LHCN-M2 (cell line): ENCODE results near the gene ADAM19. TPM values are rescaled to one million over a fixed set of nuclear protein-coding genes. Genes with fewer than 3 reads are reported as not detected.

Experiments used
- DNase-seq: peaks from one replicate; pipeline ENCODE4 v3.0.0-alpha.2; 2012; ENCODE audit warnings: low read depth
- total RNA-seq: library from RNA; depleted of rRNA; stranded (reverse); fragments of >200 nt; gene quantifications from 2 replicates; pipeline ENCODE4 v1.2.3, GENCODE V29; 2014

The ADAM19 gene
- total RNA-seq, 1 experiment from 2014 or later, result 89.1 TPM

DNA sequence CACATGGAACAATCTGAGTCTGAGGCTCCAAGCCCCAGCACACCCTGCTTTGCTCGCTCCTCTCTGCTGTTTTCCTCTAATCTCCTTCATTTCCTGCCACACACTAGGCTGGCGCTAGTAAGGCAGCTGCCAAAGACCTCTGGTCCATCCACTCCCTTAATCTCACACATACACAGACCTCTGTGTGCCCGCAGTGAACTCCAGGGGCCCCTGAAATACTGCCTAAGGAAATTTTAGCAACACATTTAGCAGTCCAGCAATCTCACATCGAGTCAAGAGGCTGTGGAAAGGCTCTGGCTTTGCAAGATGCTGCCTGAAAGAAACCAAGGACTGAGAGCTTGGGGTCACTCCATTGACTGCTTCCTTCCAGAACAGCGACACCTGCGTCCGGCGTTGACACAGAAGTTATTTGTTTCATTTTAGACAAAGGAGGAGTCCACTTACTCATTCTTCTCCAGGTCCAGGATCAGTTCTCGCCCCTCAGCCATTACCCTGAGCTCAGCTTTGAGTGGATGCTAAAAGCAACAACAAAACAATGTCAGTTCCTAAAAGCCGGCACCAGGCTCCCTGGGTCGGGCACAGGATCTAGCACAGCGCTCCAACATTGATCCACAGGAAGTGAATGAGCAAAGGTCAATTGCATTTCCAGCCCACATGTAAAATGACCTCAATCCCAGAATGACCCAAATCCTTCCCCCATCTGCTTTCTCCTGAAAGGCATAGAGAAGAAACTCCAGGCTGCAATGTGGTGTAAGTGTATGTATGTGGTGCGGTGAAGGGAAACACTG lies 11.5 kb downstream of the ADAM19 start:
- peak; percentile 58 for DNase-seq

DNA sequence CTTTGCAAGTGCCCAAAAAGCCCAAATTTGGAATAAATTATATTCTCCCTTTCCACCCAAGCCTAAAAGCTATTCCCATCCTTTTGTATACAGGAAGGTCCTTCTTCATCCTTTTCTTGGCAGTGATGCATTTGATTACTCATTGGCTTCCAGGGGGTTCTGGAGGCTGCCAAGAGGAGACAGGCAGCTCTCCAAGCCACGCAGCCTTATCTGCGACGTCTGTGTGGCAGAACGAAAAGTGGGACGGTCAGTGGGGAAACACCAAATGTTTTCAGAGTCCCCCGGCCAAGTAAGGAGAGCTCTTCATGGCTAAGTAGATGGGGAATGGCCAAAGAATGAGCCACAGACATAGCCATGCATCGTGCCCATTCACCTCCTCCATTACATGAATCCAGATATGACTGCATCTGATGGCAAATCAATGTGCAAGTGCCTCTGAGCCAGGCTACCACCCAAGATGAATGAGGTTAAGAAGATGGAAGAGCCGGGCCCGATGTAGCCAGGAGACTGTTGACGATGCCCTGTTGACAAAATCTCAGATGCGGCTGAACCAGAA lies 12.1 kb downstream of the ADAM19 start:
- DNase-seq, result peak; percentile 73

DNA sequence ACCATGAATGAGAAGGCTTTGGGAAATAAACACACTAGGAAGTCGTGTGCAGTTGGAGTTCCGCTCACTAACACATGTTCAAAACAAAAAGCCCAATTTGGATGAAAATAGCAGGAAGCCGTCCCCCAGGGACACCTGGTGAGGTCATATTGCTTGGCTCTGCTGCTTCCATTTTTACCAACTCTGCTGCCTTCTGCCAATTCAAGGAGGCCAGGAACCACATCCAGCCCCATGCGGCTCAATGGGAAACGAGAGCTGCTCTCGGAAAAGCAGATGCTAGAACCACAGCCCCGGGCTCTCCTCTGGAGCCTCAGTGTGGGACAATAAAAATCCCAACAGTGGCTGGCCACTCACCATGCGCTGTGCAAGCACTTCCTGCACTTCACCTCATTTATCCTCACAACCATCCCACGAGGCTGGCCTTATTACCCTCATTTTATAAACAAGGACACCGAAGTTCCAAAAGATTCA lies 13.4 kb downstream of the ADAM19 start:
- no peak for DNase-seq

DNA sequence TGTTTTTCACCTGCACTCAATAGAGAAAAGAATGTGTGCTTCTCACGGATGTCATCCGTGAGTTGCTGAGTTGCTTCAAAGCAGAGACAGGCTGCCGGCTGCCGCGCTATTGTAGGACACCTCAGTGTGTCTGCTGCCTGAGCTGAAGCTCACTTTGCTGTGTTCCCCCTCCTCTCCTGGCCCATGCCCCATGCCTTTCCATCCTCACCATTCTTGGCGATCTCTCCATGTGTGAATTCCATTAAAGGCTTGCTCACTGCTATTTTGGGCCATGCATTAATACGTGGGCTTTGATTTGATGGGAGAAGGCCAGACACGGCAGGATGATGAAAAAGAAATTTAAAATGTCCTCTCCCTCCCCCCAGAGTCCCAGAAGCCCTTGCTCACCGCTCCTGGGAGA lies 14.5 kb downstream of the ADAM19 start:
- no peak for DNase-seq

DNA sequence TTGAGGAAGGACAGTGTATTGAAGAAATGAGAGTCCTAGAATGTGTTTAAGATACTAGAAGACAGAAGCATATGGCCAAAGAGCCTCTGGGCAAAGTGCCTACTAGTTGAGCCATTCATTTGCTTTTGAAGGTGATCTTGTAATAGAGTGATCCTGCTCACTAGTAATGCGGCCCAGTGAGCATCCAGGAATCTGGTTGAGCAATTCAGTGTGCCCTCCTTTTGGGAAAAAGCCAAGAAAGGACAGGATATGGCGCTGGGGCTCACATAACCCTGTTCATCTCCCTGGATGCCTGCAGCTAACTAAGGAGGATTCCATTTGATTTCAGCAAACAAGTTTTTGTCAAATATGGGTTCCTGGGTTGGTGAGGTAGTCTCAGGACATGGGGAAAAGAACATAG lies 16.3 kb downstream of the ADAM19 start:
- peak; percentile 85 for DNase-seq

DNA sequence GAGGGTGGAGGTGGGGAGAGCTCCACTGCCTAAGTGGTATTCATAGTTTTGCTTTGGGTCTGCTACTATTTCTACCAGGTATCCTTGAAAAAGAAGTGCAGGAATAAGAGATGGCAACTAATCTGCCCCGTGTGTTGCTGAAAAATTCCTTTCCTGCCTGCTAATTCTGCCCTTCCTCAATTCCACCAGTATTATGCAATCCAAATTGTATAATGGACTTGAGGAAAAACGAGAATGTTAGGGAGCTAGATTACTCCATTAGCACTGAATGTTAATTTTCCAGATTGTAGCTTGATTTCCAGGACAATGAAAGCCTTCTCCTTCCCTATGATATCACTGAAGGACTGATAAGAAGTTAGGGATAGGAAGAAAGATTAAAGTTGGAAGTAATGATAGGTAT lies 16.9 kb downstream of the ADAM19 start:
- DNase-seq, result no peak

DNA sequence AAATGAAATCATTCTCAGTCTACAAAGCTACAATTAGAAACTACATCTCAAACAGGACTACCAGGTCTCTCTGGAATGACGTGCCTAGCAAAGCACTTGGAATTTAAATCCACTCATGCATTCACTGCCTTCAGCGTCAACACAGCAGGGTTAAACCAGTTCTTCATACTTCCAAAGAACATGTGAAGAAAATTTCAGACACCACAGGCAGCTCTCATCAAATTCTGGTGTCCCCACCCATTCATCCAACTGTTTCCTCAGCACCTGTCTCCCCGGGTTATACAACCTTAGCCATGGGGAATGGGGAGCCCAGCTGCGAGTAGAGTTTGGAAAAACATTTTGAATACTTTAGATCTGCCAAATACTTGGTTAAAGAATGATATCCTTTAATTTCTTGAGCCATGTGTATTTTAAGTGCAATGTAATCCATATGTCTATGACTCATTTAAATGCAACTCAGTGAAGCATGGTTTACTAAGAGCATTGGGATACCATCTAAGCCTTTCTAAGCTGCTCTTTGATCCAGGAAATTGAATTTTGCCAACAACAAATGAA lies 17.5 kb downstream of the ADAM19 start:
- peak; percentile 95 for DNase-seq

DNA sequence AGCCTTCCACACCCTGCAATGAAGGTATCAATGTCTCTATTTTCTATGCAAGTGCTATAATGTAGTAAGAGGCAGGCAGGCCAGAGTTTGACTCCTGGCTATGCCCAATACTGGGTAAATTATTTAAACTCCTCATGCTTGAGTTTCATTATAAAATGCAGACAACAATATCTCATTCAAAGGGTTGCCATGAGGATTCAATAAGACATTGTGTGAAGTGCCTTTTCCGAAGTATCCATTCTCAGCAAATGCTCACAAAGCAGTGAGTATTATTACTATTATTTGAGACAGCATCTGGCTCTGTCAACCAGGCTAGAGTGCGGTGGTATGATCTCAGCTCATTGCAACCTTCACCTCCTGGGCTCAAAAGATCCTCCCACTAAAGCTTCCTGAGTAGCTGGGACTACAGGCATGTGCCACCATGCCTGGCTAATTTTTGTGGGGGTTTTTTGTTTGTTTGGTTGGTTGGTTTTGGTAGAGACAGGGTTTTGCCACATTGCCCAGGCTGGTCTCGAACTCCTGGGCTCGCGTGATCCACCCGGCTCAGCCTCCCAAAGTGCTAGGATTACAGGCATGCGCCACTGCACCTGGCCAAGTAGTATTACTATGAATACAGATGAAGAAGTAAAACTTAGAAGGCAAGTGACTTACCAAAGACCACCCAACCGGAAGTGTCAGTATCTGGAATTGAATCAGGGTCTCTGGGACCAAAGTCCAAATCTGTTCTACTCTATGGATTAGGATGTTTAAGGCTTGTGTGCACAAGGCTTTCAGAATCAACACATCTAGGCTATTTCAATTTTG lies 18.8 kb downstream of the ADAM19 start:
- DNase-seq, result no peak

DNA sequence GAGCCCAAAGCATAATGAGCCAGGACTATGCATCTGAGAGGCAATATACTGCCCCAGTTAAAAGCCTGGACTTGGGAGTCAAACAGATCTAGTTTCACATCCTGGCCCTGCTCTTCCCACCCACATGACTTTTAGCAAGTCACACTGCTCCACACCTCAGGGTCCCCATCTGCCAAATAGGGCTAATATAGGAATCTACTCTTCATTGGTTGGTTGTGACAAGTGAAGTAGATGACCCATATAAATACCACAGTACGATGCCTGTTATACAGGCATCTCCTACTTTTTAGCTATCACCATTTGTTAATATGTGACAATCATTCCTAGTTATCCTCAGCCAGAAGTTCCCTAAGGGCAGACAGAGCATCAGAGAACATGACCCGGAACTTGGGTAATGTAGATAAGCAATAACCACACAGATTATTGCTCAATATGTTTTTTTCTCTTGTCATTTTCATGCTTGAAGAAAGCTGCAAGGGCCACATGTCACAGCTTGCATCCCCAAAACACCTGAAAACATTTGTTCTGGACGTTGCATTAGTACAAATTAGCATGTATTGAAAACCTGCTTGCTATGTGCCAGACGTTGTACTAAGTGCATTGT lies 20.4 kb downstream of the ADAM19 start:
- DNase-seq, result no peak

DNA sequence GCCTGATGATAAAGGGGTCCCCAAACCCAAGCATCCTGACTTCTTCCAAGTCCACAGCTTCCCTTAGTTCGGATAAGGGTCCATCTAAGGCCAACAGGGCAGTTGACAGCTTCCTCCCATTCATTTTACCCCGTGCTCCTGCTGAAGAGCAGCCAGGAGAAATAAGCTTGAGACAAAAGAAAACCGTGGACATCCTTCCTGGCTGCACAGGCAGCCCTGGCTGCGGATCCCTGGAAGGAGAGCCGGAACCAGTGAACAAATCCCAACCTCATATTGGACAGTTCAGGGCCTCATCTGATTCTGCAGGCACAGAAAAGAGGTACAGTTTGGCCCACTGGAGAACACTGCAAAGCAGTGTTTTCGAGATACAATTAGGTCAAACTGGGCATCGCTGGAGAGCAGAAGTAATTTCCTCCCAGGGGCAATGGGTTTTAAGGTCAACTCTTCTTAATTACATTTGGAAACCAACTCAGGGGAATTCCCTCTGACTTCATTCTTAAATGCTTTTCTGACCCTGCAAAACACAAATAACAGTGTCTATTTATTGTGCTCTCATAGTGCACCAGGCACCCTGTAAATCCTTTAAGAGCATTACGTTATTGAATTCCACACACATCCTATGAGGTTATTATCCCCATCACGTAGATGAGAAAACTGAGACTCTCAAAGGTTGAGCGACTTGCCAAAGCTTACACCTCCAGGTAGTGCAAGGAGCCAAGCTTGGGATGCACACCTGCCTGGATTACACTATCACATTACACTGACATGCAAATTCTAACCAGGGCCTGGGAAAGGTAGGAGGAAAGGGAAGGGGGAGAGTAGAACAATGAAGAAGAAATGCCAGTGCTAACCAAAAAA lies 21.2 kb downstream of the ADAM19 start:
- DNase-seq, result no peak

DNA sequence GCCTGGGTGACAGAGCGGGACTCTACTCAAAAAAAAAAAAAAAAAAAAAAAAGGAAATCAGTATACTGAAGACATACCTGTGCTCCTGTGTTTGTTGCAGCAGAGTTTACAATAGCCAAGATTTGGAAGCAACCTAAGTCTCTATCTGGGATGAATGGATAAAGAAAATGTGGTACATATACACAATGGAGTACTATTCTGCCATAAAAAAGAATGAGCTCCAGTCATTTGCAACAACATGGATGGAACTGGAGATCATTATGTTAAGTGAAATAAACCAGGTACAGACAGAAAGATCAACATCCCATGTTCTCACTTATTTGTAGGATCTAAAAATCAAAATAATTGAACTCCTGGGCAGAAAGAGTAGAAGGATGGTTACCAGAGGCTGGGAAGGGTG lies 22.9 kb downstream of the ADAM19 start:
- DNase-seq, result no peak

DNA sequence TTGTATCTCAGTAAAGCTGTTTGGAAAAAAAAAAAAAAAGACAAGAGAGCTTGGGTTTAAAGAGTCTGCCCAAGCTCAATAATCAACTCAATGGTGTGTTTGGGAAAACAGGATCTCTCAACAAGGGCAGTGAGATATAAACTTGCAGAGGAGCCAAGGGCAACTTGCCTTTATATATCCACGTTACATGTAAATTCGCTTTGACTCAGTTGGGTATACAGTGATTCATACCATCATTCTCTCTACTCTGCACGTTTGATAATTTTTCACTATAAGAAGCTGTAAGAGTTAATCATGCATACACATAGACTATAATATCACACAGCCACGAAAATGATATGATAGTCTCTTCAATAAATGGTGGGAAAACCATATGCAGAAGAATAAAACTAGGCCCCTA lies 24.9 kb downstream of the ADAM19 start:
- DNase-seq, result no peak

DNA sequence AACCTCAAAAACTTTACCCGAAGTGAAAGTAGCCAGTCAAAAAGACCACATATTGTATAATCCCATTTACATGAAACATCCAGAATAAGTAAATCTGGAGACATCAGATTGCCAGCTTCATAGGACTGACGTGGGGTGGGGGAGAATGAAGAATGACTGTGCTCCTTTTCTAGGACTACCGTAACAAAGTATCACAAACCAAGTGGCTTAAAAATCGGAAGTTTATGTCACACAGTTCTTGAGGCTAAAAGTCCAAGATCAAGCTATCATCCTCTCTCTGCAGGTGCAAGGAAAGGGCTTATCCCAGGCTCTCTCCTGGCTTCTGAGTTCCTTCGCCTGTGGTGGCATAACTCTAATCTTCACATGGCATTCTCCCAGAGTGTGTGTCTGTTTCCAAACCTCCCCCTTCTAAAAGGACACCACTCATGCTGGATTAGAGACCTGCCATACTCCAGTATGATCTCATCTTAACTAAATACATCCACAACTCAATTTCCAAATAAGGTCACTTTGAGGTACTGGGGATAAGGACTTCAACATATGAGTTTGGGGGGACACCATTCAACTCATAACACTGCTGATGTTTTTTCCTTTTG lies 25.5 kb downstream of the ADAM19 start:
- DNase-seq, result peak; percentile 43

DNA sequence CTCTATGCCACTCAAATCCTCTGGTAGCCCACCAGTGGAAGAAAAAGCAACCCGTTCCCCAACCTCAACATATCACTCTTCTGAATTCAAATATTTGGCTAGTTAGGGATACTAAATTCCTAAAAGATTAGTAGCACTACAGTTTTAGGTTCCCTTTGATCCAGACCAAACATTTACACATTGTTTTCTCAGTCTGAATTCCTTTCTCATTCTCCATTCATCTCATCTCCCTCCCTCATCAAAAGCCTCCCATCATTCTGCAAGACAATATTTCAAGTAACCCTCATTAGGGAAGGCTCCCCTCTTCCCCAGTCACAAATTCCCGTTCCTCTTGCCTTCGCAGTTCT lies 26.3 kb downstream of the ADAM19 start:
- DNase-seq, result peak; percentile 38

DNA sequence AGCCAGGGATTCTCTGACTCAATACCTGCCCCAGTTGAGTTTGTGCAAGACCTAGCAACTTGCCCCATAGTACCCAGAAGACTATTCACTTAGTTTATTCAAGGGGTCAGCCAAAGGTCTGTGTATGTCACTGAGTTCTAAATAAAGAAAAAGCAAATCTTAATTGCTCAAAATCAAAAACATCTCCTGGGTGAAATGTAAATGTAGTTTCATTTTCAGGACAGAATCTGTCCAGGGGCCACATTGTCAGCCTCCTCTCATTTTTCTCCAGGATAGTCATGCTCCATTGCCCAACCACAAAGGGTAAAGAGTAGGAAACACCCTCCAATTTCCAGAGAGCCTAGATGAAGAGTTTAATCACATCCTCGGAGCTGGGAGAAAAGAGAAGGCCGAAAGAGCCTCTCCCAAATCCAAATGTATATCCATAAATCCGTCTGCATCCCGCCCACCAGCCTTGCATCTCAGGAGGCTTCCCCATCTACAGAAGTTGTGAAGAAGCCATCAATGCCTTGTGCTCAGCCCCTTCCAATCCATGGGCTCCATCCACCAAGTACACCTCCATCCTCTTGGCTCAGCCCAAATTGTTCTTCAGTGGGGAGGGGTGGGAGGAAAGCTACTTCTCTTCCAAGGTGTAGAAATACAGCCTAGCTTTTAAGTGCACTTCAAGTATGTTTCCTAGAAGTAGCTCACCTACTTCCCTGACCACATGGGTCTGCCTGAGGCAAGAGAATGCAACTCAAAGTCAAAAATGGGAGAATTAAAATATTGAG lies 26.9 kb downstream of the ADAM19 start:
- DNase-seq, result peak; percentile 76

DNA sequence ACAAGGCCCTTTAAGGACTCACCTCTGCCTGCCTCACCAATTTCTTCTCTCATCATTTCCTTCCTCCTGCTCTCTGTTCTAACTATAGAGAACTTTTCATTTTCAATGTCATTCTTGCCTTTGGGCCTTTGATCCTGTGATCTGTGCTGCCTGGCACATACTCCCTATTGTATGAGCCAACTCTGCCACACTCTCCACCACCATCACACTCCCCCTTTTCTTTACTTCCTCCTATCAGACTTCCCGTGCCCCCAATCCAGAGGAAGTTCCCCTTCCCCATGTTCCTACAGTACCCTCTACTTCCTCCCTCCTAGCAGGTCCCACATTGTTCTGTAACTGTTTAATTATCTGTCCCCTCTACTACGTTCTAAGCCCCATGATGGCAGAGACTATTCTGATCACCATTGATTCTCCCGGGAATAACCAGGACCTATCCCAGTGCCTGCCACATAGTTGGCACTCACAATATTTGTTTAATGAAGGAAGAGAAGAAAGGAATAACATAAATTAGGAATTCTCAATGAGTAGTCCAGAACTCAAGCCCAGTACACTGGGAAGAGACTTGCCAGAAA lies 27.5 kb downstream of the ADAM19 start:
- DNase-seq, result no peak

DNA sequence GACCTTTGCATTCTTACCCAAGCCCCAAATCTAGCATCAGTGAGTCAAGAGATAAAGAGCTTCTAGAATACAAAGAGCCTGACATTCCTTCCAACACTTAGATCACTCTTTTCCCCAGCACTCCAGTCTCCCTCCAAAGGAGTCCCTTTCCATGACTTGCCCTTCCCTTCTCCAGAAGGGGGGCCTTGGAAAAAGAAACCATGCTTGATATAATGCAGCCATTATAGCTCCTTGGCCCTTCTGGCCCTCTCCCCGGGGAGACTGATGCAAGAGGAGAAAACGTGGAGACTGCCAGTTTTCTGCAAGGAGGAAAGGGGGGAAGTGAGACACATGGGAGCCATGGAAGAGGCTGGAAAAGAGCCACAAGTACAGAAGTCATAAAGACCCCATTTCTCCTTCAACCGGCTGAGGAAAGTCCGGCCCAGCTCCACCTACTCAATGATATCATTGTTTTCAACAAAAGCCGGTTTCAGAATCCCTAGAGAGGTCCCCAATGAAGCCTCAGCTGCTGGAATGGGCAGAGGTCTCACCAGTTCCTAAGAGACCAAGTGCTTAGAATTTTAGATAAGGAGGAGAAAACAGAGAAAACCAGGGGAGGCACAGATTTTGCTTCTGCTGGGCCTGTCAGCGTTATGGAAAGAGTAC lies 29.0 kb downstream of the ADAM19 start:
- no peak for DNase-seq

DNA sequence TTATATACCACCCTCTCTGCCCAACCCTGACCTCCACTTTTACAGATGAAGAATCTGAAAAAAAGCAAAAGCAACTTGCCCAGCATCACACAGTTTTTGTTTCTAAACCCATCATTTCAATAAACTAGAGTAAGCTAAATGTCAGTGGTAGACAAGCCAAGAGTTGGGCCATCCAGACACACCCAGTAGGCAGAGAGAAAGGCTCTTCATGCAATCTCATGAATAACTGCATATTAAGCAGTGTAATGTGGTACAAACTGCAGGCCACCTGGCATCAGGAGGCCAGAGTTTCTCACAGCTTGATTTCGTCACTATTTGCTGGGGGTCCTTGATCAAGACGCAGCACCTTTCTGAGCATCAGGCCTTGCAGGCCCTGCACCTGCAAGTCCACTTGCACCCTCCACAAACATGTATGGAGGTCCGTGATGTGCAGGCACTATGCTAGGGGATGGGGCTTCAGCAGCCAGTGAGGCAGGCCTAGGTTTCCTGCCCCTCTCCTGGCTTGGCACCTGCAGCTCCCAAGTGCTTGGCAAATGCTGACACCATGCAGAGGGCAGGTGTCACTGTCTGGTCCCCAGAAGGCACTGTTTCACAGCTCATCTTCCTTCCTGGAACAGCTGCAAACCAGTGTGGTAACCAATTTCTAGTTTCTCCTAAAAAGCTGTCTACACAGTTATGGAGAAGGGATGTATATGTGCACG lies 29.8 kb downstream of the ADAM19 start:
- DNase-seq, result no peak
